ENCODE results near the gene GABRG3. TPM values are rescaled to one million over a fixed set of nuclear protein-coding genes. Genes with fewer than 3 reads are reported as not detected.

GABRG3 gene
- total and polyA plus RNA-seq, 12 donors, result 0.08 to 1.1 (median 0.44) TPM; not detected in 5

- Histone ChIP-seq H3K4me3 (no peak overlapping the region), H3K4me1 (replicated peaks in 1 of 2) (no peaks in the 10 kb centered on the region), H3K36me3 (replicated peaks in 1 of 2) (no peaks in the 10 kb centered on the region), H3K27me3 (no peaks in the 10 kb centered on the region), H3K9me3 (replicated peaks in 1 of 3) (peaks cover 0 to 7% (median 0%) of the 10 kb centered on the region in 3 donors), H3K27ac (no peak overlapping the region)
- no peak for DNase-seq
- intact Hi-C loops (cut with DNase I), result no loop called here
- TF ChIP-seq POLR2A (IDR thresholded peaks at IDR 0.05) (no peak), CTCF (IDR thresholded peaks at IDR 0.05) (no peak)
- 44 to 87% (median 69%) methylated on average over 5 of the region's 5 CpGs for WGBS, 4 donors
Observed at GRCh38 chr15:27172821-27173220, 201.8 kb downstream of the GABRG3 start.

- Histone ChIP-seq H3K36me3 (replicated peaks in 1 of 2) (no peaks in the 10 kb centered on the region), H3K4me1 (replicated peaks in 1 of 2) (no peaks in the 10 kb centered on the region), H3K27me3 (no peaks in the 10 kb centered on the region), H3K4me3 (no peak overlapping the region), H3K27ac (no peak overlapping the region), H3K9me3 (replicated peaks in 1 of 3) (peaks cover 0 to 7% (median 0%) of the 10 kb centered on the region in 3 donors)
- WGBS, 4 donors, result 74 to 85% (median 81%) methylated on average over 2 of the region's 2 CpGs
- TF ChIP-seq CTCF (IDR thresholded peaks at IDR 0.05) (no peak), POLR2A (IDR thresholded peaks at IDR 0.05) (no peak)
- no peak for DNase-seq
- intact Hi-C loops (cut with DNase I), result no loop called here
Observed at GRCh38 chr15:27175472-27176153, 204.6 kb downstream of the GABRG3 start.

- intact Hi-C loops (cut with DNase I), result no loop called here
- peaks cover 0 to 7% (median 0%) of the 10 kb centered on the region in 3 donors for H3K9me3 ChIP-seq (replicated peaks in 1 of 3)
- H3K36me3 ChIP-seq (replicated peaks in 1 of 2), result no peaks in the 10 kb centered on the region
- no peaks in the 10 kb centered on the region for H3K27me3 ChIP-seq
- no peak for TF ChIP-seq POLR2A (IDR thresholded peaks at IDR 0.05)
- no peak overlapping the region for H3K4me3 ChIP-seq
- H3K4me1 ChIP-seq (replicated peaks in 1 of 2), result no peaks in the 10 kb centered on the region
- no peak for DNase-seq
- WGBS, 4 donors, result 79 to 93% (median 85%) methylated on average over 4 of the region's 4 CpGs
- H3K27ac ChIP-seq, result no peak overlapping the region
Observed at GRCh38 chr15:27176785-27177406, 205.9 kb downstream of the GABRG3 start.

GRCh38 chr15:27179789-27180188 is 208.8 kb downstream of the GABRG3 start:
- TF ChIP-seq CTCF (IDR thresholded peaks at IDR 0.05), result no peak
- no peak for TF ChIP-seq POLR2A (IDR thresholded peaks at IDR 0.05)
- Histone ChIP-seq H3K4me1 (replicated peaks in 1 of 2) (no peaks in the 10 kb centered on the region), H3K36me3 (replicated peaks in 1 of 2) (no peaks in the 10 kb centered on the region), H3K27me3 (no peaks in the 10 kb centered on the region), H3K4me3 (no peak overlapping the region), H3K9me3 (replicated peaks in 1 of 3) (peaks cover 0 to 7% (median 0%) of the 10 kb centered on the region in 3 donors), H3K27ac (no peak overlapping the region)
- intact Hi-C loops (cut with DNase I), result no loop called here
- WGBS, 4 donors, result 72 to 81% (median 78%) methylated on average over 7 of the region's 7 CpGs
- DNase-seq, result no peak

Measured in adrenal gland (tissue), 12 donors.